Mesothelial cell of epicardium (in vitro differentiated cells): ENCODE measurements around the gene GPR141. TPM values are rescaled to one million over a fixed set of nuclear protein-coding genes. Genes with fewer than 3 reads are reported as not detected.

Source experiments
- DNase-seq, 2 experiments: peaks; one replicate each; pipeline ENCODE4 v3.0.0; 2021; ENCODE audit warnings: low spot score in 2 of 2; ENCODE audit not compliant: unreplicated experiment in 2 of 2
- H3K27ac Mint-ChIP-seq: 2 replicates; pipeline ENCODE4 v1.8.0; 2021; ENCODE audit warnings: mixed read lengths
- H3K27me3 Mint-ChIP-seq: 2 replicates; pipeline ENCODE4 v1.8.0; 2021; ENCODE audit warnings: low read depth, mixed read lengths
- H3K36me3 Mint-ChIP-seq: 2 replicates; pipeline ENCODE4 v1.8.0; 2021; ENCODE audit warnings: mixed read lengths
- H3K4me1 Mint-ChIP-seq: 2 replicates; pipeline ENCODE4 v1.8.0; 2021; ENCODE audit warnings: mixed read lengths
- H3K4me3 Mint-ChIP-seq: 2 replicates; pipeline ENCODE4 v1.8.0; 2021; ENCODE audit warnings: mild to moderate bottlenecking, moderate library complexity, mixed read lengths
- H3K9me3 Mint-ChIP-seq: 2 replicates; pipeline ENCODE4 v1.8.0; 2021; ENCODE audit warnings: mixed read lengths
- total RNA-seq: library from RNA; stranded (reverse); gene quantifications from 3 replicates; pipeline ENCODE4 v1.2.1, GENCODE V29; 2021
- TF ChIP-seq, protein P1 (sequence below): fragments of 200-600 bp; sonication (generic); IDR thresholded peaks from one replicate; pipeline ENCODE4 v1.5.0; 2021; ENCODE audit warnings: antibody characterized with exemption; ENCODE audit not compliant: unreplicated experiment

The GPR141 gene
- total RNA-seq, 1 donor from 2014 or later = 1.0 TPM

DNA sequence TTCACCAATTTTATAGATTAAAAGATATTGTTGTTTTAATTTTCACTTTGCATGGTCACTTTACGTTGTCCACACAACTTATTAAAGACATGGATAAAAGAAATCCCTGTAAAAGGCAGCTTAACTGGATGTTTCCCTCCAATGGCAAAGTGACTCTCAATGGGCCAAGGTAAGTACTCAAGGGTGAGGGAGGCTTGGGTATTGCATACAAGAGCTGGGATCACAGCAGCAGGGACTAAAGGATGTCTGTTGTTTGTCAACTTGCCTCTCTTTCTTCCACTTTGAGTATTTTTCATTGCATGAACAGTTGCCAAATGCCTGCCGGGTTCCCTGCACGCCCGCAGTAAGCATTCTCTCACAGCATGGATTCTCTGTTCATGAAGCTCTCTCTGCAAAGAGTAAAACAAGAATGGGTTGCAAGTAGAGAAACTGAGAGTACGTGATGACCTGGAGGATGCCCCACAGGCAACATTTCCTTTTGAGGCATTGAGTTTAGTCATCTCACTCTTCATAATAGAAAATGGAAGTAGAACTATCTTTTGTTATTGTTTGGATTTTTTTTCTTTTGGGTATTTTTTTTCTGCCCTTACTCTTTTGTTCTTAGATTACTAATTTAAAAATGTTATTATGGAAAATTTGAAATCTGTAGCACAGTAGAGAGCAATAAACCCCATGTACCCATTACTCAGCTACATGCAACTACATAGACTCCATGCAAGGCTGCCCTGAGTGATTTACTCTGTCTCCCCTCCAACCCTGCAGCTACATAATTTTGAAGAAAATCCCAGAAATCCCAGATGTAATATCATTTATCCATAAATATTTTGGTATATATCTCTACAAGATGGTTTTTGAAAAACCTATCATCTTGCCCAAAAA lies 26.3 kb downstream of the GPR141 start:
- Mint-ChIP-seq H3K27me3 (no peaks in the 10 kb centered on the region), H3K36me3 (no peaks in the 10 kb centered on the region), H3K9me3 (no peaks in the 10 kb centered on the region), H3K4me3 (no peak overlapping the region), H3K27ac (no peak overlapping the region), H3K4me1 (peaks cover 10% of the 10 kb centered on the region)
- TF ChIP-seq, protein P1, sequence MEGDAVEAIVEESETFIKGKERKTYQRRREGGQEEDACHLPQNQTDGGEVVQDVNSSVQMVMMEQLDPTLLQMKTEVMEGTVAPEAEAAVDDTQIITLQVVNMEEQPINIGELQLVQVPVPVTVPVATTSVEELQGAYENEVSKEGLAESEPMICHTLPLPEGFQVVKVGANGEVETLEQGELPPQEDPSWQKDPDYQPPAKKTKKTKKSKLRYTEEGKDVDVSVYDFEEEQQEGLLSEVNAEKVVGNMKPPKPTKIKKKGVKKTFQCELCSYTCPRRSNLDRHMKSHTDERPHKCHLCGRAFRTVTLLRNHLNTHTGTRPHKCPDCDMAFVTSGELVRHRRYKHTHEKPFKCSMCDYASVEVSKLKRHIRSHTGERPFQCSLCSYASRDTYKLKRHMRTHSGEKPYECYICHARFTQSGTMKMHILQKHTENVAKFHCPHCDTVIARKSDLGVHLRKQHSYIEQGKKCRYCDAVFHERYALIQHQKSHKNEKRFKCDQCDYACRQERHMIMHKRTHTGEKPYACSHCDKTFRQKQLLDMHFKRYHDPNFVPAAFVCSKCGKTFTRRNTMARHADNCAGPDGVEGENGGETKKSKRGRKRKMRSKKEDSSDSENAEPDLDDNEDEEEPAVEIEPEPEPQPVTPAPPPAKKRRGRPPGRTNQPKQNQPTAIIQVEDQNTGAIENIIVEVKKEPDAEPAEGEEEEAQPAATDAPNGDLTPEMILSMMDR = no peak
- no peak for DNase-seq

DNA sequence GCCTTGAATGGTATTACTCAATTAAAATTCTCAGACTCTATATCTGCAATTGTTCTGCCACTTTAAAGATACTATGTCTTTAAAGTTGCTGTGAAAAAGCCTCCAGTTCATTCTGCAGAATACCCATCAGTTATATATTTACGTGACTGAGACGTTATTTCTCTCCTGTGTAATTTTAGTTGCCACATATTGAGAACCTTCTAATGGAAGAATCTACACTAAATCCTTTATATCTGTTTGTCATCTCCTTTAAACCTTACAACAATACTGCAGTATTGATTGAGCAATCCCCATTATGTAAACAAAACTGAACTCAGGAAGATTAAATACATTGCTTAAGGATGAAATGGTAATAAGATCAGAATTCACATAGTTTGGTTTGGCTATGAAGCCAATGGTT lies 30.0 kb downstream of the GPR141 start:
- no peak for DNase-seq
- H3K4me1 Mint-ChIP-seq = no peaks in the 10 kb centered on the region
- TF ChIP-seq, protein P1 = no peak

DNA sequence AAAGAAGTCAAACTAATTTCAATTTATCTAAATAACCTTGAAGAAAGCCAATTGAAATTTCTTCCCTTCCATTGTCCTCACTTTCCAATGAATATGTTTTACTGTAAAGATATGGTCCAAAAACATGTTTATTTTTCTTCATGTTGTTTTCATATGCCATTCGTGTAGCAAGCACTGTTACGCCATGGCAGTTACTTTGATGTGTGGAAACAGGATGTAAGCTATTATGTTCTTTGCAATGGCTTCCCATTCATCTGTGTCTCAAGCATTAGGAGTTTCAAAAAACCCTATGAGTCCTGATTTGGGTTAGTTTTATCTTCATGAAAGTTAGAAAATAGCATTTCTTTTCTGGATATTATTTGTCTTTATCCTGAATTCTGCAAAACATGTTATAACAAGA lies 31.0 kb downstream of the GPR141 start:
- Mint-ChIP-seq H3K36me3 (no peaks in the 10 kb centered on the region), H3K27me3 (no peaks in the 10 kb centered on the region), H3K4me1 (no peaks in the 10 kb centered on the region), H3K4me3 (no peak overlapping the region), H3K27ac (no peak overlapping the region), H3K9me3 (peaks cover 12% of the 10 kb centered on the region)
- no peak for DNase-seq
- TF ChIP-seq, protein P1 = no peak

More for the DNA sequence above, 30.0 kb downstream of the GPR141 start:
- Mint-ChIP-seq H3K36me3 (no peaks in the 10 kb centered on the region), H3K4me3 (no peak overlapping the region), H3K27ac (no peak overlapping the region), H3K9me3 (peaks cover 4% of the 10 kb centered on the region), H3K27me3 (no peaks in the 10 kb centered on the region)

DNA sequence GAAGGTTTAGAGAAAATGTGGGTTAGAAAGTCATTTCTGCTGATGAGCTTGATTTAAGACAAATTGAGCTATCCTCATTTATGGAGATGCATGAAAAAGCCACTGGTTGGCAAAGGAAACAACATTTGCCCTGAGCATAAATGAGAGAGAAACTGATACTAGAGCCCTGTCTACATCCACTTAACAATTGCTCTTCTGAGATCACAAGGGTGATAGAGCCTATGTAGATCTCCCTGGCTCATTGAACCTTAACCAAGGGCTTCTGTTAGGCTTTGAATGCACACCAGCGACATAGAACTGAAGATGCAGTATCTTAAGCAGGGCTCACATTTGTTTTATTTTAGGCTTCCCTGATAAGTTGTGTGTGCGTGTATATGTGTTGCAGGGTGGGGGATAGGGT lies 35.0 kb downstream of the GPR141 start:
- H3K36me3 Mint-ChIP-seq = no peaks in the 10 kb centered on the region
- TF ChIP-seq, protein P1 = no peak
- H3K9me3 Mint-ChIP-seq = peaks cover 15% of the 10 kb centered on the region
- no peaks in the 10 kb centered on the region for H3K4me1 Mint-ChIP-seq
- DNase-seq = no peak
- H3K4me3 Mint-ChIP-seq = no peak overlapping the region
- H3K27ac Mint-ChIP-seq = no peak overlapping the region
- H3K27me3 Mint-ChIP-seq = no peaks in the 10 kb centered on the region

DNA sequence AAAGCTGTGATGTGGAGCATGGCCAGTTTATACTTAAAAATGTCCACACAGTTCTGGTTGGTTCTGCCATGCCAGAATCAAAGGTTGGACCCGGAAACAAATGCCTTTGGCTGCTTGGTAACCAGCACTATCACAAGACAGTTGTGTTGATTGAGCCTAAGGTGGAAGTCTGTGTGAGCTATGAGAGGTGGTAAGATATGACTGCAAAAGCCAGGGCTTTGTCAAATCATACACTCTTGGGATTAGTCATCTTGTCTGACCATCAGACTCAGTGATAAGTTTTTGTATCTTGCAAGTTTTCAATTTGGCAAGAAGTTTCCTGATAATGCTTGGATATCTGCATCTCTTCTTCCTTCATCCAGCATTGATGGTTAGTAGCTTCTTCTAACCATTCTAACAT lies 35.5 kb downstream of the GPR141 start:
- Mint-ChIP-seq H3K4me3 (no peak overlapping the region), H3K27me3 (no peaks in the 10 kb centered on the region), H3K4me1 (no peaks in the 10 kb centered on the region), H3K36me3 (no peaks in the 10 kb centered on the region), H3K27ac (no peak overlapping the region), H3K9me3 (peaks cover 15% of the 10 kb centered on the region)
- TF ChIP-seq, protein P1 = no peak
- DNase-seq = no peak
